EL (cell line): ENCODE data around the gene AHCYL2.
"Not testable (repeated sequence)": the region's sequence is repeated elsewhere in the genome, so short reads cannot be mapped to it uniquely, and the experiment has no call there.

Source experiments
- DNase-seq: peaks from one replicate; pipeline ENCODE4 v3.0.0-alpha.2; 2016

AHCYL2 gene

DNA sequence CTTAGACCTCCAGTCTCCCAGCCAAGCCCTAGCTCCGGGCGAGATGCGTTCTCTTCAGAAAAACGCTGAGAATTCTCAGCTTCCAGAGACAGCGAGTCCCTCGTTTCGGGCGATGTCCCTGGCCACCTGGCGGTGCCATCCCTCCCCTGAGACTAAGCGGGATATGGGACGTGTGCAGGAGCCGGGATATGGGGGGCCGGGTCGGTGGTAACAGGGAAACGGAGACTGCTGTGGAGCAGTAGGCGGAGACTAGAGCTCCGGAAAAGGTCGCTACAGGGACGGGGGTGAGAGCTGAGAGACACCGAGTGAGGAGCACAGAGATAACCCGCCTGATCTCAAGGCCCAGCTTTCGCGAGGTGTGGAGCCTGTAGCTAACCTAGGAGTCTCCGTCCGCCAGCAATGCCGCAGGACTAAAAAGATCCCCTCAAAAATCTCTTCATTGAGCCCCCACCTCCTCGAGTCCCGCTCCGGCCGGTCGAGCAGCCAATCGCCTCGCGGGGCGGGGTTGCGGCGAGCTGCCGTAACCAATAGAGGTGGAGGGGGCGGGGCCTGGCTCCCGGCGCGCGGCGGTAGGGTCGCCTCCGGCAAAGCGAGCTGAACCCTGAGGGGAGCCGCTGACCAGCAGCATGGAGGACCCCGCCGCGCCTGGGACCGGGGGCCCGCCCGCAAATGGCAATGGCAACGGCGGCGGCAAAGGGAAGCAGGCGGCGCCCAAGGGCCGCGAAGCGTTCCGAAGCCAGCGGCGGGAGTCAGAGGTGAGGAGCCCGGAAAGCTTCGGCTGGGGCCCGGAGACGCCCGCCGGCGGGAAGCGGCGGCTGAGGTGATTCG is 209.2 kb downstream of the AHCYL2 start, which contains the start of gene STRIP2:
TSS of gene STRIP2 (plus strand) at position 586 of the 828 bp plus-strand sequence. CDS start at position 627, 41 bp downstream.
- peak; percentile 88 for DNase-seq

DNA sequence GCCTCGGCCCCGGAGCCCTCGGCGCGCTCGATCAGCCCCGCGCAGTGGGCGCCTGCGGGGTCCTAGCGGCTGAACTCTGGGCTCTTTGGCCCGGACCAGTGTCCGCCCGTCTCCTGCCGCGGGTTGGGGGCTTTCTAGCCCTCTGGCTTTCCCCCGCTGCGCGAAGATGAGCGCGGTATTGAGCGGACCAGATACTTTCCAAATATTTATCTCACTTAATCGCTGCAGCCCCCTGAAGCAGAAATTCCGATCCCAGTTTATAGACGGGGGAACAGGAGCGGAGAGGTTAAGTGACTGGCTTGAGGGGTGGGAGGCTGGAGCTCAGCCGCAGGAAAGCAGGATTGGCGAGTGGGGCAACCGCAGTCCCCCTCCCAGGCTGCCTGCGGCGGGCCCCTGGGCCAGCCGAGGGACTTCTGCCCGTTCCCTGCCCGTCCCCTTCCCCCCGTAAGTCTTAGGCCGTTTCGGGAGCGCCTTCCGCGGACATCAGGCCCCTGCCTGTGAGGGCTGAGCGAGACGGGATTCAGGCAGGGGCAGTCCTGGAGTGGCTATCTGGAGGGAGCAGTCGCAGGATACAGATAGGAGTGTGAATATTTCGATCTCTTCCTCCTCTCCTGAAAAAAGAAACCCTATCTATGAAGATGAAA is 210.0 kb downstream of the AHCYL2 start:
- peak; percentile 29 for DNase-seq

DNA sequence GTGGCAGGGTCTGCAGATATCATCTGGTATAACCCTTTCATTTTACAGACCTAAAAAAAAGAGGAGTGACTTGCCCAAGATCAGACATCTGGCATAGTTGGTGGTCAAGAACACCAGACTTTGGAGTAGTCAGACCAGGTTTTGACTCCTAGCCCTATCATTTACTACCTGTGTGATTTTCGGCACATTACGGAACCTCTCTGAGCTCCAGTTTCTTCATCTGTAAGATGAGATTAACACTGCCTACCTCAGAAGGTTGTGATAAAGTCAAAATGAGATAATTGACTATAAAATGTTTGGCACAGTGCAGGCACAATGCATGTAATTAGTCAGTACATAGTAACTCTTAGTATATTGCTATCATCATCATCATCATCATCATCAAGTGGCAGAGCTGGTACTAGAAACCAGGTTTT is 210.6 kb downstream of the AHCYL2 start:
- DNase-seq = no peak

DNA sequence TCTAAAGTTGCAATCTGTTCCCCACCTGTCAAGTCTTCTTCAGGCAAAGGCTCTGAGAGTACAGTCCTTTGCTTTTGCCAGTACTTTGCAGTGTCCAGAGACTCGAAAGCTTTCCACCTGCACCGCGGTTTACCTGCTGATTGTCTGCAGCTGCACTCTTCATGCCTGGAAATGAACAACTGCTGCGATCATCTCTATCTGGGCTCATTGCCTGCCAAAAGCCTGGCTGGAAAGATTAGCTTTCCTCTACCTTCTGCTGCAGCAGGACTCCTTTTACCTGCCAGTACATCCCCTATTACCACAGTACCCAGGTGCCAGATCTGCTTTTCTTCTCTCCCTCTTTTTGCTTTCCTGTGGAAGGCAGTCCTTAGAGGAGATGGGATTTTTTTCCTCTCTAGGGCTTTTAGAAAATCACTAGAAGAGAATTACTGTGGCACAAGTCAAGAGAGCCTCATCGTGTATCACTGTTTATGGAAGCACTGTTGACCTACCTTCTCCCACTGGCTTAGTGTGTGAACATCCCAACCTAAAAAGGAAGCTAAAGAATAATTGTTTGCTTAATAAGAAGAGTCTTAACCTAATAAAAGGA is 211.6 kb downstream of the AHCYL2 start:
- DNase-seq = no peak

DNA sequence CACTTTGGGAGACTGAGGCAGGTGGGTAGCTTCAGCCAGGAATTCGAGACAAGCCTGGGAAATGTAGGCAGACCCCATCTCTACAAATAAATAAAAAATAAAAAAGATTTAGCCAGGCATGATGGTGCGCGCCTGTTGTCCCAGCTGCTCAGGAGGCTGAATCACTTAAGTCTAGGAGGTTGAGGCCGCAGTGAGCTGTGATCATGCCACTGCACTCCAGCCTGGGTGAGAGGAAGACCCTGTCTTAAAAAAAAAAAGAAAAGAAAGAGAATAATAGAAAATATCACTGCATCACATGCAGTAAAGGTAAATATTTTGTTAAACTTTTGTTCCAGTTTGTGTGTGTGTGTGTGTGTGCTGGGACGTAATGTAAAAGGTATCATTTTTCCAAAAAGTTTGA is 212.4 kb downstream of the AHCYL2 start:
- no peak for DNase-seq

DNA sequence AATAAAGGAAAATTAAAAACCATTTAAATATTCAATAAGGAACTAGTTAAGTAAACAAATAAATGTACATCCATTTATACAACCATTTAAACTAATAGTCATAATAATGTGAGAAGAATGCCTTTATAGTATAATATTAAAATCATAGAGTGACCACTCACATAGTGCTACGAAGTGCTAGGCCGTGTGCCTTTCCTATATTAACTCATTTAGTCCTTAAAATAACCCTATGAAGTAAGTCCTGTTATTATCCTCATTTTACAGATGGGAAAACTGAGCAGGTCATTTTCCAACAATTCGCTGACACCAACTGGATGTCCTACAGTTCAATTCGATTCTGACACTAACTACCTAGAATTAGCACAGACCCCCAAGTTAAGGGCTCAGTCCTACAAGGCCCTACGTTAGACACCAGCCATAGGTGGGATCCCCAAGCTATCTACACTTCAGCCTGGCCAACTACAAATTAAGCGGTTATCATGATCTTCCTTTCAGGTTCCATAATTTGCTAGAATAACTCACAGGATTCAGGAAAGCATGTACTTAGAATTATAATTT is 213.5 kb downstream of the AHCYL2 start:
- DNase-seq = no peak

DNA sequence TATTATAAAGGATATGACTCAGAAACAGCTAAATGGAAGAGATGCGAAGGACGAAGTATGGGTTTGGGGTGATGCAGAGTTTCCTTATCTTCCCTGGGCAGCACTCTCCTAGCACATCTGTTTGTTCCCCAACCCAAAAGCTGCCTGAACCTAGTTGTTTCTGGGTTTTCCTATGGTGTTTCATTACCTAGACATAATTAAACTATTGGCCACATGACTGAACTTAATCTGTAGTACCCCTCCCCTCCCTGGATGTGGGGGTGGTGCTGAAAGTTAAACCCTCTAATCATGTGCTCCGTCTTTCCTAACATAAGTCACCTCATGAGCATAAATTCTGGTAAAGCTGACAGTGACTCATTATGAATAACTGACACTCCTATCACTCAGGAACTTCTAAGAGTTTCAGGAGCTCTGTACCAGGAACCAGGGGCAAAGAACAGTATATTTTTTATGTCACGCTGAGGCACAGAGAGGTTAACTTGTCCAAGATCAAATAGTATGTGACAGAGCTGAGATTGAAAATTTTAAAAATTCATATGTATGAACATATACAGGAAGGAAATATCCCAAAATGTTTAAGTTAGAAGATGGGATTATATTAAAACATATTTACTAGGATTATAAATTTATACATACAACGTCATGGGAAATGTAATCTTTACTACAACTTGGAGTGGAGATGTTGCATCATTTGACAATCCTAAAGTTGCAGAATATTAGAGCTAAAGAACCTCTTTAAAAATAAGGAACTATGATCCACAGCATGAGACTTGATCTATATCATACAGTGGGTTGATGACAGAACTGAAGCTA is 214.2 kb downstream of the AHCYL2 start:
- peak; percentile 62 for DNase-seq

DNA sequence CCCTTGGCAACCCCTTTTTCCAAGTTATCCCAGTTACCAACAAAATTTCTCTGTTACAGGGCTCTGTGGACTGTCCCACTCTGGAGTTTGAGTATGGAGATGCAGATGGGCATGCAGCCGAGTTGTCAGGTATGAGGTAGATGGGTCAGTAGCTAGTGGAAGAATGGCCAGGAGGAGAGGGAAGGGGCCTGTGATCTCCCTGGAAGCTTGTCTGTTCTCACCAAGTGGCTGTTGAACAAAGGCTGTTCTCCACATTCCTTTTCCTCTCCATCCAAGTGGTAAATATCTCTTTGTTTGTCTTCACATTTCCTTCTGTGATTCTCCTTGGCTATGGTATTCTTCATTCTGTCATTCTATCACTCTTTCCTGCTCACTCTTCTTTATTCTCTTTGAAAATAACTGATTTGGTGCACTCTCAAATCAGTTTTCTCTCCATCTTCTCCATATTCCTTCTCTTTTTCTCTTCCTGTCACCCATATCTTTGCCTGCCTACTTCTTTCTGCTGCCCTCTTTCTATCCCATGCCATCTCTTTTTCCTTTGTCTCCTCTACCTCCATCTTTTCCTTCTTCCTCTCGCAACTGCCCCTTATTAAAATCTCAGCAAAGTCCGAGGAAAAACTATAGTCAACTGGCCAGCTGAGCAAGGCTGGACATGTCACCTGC is 215.3 kb downstream of the AHCYL2 start:
- no peak for DNase-seq

DNA sequence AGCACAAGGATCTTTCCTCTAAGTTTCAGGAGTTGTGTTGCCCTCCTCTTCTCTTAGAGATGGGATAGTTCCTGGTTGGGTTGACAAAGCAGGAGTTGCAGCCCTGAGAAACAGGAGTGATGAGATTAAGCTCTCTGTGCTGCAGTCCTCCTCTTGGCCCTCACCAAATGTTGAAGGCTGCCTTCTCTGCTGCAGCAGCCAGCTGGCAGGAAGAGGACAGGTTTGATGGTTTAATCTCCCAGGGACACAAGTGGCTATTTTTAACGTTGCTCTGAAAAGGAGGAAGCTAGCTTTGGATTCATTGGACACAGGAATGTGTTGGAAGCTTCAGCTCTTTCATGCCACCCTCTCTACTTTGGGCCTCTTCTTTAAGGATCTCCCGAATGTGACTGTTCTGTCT is 218.8 kb downstream of the AHCYL2 start:
- DNase-seq = no peak

DNA sequence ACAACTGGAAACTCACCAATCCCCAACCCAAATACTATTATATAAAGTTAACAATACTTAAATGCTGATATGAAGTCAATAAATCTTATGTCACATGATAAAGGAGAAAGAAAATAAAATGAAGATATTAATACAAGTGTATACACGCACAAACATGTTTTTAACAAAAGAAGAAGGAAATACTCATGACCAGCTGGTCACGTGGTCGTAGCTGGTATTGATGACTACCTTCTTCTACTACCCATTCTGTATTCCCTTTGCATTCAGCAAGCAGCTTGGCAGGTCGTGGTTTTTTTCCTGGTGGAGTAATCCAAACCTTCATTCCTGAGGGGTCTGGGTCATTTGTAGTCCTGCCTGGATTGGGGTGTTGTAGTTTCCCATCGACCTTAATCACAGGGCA is 219.9 kb downstream of the AHCYL2 start:
- not testable (repeated sequence) for DNase-seq

DNA sequence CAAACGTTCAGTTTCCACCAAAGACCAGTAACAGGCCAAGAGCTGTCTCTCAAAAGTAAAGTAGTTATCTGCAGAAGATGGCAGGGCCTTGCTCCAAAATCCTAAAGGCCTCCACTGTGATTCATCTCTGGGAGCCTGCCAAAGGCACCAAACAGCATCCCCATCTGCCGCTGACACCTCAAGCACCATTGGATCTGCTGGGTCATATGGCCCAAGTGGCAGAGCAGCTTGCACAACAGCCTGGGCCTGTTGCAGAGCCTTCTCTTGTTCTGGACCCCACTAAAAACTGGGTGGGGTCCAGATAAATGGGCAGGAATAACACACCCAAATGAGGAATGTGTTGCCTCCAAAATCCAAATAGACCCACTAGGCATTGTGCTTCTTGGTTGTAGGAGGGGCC is 222.1 kb downstream of the AHCYL2 start:
- DNase-seq = peak; percentile 53

DNA sequence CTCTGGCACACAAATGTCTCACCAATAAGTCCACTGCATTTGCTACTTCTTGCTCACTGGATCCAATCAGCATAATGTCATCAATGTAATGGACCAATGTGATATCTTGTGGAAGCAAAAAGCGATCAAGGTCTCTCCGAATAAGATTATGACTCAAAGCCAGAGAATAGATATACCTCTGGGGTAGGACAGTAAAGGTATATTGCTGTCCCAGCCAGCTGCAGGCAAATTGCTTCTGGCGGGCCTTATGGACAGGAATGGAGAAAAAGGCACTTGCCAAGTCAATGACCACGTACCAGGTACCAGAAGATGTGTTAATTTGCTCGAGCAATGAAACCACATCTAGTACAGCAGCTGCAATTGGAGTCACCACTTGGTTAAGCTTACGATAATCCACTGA is 222.6 kb downstream of the AHCYL2 start:
- not testable (repeated sequence) for DNase-seq

DNA sequence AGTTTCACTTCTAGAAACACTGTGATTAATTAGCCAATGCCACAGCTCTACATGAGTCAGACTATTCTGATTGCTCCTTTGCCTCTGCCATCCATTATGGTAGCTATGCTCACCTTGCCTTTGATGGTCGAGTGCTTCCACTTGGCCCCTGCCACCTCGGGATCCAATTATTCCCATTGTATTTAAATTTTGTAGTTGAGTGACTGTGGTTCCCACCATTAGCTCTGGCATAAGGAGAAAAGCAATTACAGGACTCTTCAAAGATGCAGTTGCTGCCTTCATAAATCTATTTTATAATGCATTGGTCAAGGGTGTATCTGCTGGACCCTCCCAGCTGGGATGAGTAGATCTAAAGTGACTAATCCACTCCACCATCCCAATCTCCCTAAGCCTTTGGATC is 223.8 kb downstream of the AHCYL2 start:
- DNase-seq = not testable (repeated sequence)

DNA sequence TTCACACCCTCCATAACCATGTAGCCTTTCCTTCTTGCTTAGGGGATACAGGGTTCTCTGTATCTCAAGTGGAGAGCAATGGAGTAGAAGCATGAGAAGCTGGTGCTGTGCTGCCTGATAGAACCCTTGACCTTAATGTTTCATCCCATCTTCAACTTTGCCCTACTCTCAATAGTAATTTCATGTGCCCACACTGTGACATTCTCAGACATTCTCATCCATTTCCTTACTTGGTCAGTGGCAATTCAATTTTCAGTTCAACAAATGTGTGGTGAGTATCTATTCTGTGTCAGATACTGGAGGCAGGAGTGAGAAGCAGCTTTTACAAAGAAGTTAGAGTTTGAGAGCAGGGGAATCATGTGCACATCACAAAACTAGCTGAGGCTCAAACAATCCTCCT is 225.5 kb downstream of the AHCYL2 start:
- no peak for DNase-seq

DNA sequence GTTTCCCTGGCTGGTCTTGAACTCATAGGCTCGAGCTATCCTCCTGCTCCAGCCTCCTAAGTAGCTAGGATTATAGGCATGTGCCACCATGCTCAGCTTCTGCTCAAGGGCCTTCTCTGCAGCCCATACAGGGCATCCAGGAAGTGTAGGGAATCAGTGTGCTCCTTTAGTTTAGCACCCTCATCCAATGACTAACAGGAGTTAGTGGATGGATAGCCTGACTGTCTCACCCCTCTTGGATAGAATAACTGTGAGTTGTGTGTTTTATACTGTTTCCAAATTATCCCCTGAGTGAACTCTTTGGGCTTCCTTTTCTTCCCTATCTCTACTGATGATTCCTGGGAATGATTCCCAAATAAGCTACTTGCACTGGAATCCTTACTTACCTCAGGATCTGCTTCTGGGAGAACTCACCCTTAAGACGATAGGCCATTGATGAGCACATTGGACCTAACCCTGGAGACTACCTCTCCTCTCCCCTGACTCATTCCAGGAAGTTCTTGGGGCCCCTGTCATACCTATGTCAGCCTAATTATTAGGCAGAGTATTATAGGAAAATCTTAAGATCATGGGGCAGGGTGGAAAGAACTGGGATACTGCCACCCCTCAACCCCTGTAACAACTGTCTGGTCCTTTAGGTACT is 227.9 kb downstream of the AHCYL2 start:
- DNase-seq = no peak

DNA sequence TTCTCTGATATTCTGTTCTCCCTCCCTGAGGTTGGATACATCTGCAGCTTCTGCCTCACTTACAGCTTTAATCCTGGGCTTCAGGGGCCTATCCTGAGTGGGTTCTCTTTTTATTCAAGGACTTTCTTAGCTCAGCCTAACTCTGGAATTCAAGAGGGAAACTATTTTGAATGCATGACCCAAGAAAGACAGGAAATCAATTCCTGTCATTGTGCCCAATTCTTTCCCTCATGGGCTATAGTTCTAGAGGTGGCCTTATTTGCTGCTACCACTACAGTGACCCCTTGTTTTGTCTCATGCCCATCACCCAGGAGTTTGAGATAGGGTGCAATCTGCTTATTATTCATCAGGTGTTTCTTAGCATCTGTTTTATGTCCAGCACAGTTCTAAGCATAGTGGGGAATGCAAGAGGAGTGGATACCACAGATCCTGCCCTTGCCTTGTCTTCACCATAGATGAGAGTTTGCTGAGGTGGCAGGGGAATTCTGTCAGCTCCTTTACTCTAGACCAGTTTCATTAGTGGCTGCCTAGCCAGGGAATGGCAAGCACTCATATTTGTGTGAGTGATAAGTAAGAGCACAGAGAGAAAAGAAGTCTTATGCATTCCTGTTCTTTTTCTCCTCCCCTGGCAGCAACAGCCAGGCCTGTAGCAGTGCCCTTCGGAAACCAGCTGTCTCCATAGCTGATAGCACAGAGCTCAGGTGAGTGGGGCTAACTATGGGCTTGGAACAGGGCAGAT is 228.8 kb downstream of the AHCYL2 start:
- no peak for DNase-seq

DNA sequence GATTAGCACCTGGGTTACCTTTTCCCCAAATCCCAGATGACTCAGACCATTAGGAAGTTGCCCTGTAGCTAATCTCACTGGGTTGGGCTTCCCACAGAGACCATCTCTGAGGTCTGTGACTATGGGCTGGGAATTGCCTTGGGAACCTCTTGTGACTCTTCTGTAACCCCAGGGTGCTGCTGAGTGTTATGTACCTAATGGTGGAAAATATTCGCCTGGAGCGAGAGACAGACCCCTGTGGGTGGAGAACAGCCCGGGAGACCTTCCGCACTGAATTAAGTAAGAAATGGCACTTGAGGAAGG is 229.4 kb downstream of the AHCYL2 start:
- no peak for DNase-seq

DNA sequence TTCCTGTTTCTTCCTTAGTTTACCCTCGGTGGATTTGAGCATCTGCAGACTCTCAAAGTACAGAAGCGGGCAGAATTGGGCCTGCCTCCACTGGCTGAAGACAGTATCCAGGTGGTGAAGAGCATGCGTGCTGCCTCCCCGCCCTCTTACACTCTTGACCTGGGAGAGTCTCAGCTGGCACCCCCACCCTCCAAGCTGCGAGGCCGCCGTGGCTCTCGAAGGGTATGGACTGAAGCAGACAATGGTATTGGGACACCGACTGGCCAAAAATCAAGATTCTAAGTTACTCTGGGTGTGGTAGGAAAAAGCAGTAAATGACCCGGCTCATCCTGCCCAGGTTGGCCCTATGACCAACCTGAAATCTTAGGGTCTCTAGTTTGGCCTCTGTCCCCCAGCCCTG is 231.6 kb downstream of the AHCYL2 start:
- DNase-seq = no peak

DNA sequence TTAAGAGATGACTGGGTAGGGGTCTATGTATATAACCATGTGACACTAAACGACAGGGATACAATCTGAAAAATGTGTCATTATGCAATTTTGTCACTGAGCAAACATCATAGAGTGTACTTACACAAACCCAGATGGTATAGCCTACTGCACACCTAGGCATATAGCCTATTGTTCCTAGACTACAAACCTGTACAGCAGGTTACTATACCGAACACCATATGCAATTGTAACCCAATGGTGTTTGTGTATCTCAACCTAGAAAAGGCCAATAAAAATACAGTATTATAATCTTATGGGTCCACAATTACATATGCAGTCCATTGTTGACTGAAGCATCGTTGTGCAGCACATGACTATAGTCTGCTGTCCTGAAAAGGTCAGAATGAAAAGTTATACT is 232.3 kb downstream of the AHCYL2 start:
- no peak for DNase-seq

DNA sequence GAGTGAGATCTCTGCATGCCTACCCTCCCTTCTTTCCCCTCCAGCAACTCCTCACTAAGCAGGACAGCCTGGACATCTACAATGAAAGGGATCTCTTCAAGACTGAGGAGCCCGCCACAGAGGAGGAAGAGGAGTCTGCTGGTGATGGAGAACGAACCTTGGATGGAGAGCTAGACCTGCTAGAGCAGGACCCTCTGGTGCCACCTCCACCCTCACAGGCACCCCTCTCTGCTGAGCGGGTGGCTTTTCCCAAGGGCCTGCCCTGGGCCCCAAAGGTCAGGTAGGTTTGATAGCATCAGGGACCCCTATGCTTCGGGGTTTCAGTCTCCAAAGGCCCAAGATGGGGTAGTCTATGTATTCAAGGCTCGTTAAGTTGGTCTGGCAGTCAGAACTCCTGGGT is 233.3 kb downstream of the AHCYL2 start:
- no peak for DNase-seq

DNA sequence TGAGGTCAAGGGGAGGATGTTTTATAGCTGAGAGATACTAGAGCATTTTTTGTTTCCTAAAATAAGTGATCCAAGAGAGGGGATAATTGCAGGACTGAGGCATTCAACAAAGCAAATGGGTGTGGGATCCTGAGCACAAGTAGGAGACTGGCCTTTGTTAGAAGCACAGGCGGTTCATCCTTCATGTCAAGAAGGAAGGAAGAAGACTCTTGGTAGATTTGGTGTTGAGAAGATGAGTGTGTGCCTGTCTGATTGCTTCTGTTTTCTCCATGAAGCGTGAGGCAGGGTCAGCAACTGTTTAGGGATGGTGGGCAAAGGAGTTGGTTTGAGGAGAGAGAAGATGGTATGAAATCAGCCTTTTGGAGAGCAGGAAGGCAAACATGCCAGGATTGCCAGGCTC is 237.0 kb downstream of the AHCYL2 start:
- DNase-seq = no peak
